HG03095 (cell line): ENCODE results near the gene CADPS.

Experiments used
- ATAC-seq: cut with Tn5 transposase; IDR thresholded peaks from one replicate; pipeline ENCODE4 v1.9.1; 2021; ENCODE audit warnings: moderate library complexity; ENCODE audit not compliant: unreplicated experiment

Gene CADPS

DNA sequence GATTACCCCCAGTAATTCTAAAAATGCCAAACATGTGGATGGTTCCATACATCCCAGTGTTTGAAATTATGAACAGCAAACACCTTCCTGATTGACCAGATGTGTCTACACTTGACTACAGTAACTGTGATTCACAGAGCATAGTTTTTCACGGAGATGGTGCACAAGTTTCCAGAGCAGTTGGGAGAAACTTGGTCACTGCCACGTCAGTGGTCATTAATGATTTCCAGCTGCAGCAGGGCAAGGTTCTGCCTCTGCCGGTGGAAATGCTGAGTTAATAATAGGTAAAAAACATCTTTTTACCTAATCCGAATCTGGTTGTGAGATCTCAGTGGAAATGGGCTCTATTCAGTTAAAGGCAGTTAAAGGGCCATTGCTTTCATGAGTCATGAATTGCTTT lies 347.7 kb downstream of the CADPS start:
- no peak for ATAC-seq

DNA sequence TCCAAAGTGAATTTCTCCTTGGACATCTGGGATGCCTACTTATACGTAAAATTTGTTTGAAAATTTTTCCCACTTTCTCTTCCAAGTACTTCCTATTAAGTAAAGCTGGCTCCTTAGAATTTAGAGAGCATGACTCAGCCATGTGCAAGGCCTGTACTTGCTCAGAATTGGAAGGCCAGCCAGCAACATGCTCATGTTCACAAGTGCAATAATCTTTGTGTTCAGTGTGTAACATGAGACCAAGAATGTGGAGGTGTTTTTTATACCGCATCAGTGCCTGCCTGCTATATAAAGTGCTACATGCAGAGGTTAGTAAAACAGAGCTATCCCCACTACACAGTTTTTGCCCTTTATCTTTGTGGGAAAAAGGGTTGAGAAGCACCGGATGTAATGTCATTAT lies 349.9 kb downstream of the CADPS start:
- no peak for ATAC-seq

DNA sequence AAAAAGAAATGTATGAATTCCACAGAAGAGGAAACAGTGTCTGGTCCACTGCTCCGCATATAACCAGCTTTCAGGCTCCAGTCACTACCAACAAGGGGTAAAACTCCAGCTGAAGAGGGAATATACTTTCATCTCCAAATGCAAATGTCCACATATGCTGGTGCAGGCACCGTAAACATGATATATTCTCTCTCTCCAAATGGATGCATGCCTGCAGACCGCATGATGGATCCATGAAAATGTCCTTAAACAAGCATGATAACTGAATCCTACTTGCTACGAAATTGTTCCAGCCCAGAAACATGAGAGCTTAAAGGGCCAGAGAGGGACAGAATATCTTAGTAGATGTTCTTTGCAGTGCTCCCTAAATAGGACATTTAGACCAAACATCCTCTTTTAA lies 351.5 kb downstream of the CADPS start:
- ATAC-seq: no peak

DNA sequence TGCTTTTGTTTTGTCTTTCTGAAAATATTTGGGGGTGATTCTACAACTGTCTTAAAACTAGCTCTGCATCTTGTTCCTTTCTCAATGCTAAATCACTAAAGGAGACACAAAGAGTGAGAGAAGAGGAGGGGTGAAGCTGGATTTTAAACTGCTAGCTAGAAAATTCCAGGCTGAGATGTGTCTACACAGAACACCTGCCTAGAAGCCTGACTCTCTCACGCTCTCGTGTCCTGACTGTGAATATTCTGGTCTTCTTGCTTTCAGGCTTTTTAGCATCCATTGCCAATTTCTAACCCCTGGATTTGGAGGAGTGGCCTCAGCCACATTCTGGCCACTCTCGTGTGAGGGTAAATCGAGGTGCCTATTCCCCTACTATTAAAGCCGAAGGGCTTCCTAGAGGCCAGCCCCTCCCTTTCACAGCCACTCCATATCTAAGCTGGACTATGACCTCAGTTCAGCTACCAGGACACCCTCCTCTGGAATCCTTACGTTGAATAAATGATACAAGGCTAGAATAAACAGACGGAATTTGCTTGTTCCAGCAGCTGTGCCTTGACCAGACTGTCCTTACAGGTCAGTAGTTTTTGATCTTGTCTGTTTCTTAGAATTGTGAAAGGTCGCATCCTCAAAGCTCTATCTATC lies 353.6 kb downstream of the CADPS start:
- no peak for ATAC-seq

DNA sequence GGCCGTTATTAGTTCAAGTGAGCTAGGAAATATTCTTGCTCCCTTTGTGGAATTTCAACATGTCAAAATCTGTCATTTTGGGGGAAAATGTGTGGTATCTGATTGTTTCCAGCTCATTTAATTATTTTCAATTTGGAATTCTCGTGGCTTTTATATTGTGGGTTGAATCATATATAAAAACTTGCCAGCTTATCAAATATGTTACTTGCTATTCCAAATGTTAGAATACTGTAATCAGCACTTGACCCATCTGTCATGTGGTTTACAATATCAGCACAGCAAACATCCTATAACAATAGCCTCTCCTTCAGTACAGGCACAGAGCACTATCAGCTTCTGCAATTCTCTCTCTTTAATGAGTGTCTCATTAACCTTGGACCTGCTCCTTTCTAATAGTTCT lies 371.7 kb downstream of the CADPS start:
- no peak for ATAC-seq

DNA sequence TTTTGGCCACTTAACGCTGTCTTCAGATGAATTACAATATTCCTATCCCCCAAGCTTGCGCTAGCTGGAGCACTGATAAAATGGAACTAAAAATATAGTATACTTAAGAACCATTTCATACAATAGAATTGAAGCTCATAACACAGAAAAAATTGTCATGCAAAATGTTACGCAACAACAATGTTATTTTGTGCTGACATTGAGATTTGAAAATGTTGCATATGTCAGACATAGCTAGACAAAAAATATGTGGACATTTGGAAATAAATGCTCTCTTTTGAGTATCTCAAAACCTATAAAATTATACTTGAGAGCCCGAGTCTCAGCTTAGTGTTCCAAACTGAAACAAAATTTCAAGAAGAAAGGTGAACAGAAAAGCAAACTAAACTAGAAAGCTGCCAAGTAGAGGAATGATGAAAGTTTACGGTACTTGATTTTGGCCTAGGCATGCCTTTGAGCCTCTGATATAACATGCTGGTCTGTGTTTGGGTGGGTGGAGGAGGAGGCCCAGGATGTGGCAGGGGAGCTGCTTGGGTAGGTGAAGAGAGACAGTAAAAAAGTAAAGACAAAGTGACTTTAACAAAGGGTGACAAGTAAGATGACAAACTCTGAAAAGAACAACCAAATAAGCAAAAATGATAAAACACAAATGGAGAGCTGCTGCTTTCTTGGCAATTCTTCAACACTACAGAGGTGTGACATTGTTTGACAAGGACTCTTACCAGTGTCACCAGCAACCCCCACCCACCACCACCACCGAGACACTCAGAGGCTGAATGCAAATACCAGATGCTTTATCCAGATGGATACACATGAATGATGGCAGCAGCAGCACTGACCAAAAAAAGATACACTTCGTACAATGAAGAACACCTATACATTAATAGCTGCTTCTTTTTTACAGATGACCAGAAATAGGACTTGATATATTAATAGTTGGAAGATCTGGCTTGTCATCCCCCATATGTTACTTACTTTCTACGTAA lies 372.6 kb downstream of the CADPS start:
- ATAC-seq: no peak

DNA sequence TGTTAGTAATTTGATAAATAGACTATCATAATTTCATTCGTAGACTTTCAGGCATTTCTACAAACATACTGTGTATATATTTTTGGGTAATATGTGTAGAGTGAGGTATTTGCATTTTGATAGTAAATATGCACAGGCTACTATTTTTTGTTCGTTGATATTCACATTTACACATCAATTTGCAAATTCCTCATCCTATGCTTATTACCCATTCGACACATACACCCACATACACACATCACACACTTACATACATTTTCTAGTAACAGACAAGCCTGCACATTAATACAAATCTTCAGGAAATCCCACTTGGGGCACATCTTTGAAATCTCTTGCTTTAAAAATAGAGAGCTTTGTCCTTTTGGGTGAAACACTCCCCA lies 373.9 kb downstream of the CADPS start:
- ATAC-seq: no peak

DNA sequence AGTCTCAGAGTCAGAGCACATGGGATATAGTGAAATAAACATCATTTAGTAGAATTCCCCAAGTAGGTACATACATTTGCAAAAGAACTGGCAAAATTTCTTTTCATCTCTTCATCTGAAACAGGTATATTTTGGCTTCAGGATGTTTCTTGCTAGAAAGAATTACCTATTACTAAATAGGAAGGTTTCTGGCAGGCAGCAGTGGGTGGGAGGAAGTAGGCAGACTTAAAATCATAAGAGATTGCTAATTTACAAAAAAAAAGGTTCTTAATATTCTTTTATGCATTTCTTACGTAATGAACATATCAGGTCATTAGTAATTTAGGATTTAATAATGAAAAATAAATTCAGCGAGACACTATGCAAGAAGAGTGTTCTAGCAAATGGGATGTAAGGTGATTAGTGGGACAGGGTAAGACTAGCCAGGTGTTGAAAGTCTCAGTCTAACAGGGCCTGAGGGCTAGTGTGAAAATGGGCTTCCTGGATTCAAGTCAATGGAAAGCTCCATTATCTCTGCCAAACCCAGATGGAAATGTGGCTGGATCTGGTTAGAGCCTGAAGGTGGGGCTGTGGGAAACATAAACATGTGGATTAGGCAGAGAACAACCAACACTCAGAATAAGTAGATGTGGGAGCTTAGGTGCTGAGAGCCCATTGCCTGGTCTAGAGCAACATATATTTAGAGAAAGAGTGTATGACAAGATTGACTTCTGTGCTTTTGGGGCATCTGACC lies 374.5 kb downstream of the CADPS start:
- ATAC-seq: no peak

DNA sequence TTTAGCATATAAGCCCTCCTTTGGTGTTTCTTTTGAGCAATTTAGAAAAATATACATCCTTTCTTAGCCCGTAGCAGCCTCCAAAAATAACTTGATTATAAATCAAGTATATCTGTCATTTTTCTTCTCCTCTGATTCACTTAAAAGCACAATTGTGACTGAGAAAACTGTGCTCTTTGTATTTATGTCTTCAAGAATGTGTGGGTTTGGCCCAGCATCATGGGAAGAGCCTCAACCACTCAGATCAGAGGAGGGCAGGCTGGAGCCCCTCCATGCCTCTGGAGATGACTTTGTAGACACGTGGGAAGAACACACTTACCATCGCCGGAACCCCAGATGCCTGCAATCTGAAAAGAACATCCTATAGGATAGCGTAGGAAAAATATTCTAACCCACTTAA lies 378.1 kb downstream of the CADPS start:
- ATAC-seq: no peak

DNA sequence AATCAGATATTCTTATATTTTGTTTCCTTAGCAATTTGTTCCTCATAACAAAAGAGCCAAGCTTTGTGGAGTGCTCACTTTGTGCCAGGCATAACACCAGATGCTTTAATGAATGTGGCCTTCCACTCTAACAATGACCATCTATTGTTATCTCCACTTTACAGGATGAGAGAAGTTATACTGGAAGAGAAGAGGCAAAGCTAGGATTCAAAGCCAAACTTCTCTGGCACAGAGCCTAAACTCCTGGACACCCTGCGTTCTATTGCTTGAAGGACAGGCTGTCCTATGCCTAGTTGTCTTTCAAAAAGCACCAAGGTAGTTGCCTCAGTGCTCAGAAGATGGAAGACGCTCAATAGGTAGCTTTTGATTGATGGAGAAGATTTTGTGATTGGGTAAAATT lies 378.7 kb downstream of the CADPS start:
- ATAC-seq: no peak

DNA sequence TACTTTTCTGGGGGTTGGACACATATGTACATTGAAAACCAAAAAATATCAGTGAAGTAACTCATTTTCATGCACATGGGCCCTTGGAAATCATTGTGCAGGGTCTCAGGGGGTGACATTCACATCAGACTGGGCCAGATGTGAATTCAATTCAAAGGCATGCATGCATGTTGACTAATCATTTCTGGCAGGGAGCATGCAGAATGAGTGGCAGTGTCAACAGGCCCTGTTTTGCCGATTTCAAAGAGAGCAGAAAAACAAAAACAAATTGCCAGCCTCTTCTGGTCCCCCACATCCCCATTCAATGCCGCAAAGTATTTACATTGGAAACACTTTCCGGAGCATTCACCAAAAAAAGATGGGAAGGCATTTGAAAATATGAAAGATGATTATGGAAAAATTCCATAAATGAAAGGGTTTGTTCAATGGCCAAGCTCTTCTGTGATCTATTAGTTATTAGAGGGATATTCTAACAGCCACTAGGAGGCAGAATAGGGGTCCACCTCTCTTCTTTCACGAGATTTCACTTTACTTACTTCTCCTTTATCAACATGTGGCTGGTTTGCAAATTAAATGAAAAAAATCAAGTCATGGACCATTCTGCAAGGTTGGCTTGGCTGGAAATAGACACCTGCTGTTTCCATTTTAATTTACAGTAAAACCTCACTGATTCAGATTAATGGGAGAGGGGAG lies 382.0 kb downstream of the CADPS start:
- ATAC-seq: no peak

DNA sequence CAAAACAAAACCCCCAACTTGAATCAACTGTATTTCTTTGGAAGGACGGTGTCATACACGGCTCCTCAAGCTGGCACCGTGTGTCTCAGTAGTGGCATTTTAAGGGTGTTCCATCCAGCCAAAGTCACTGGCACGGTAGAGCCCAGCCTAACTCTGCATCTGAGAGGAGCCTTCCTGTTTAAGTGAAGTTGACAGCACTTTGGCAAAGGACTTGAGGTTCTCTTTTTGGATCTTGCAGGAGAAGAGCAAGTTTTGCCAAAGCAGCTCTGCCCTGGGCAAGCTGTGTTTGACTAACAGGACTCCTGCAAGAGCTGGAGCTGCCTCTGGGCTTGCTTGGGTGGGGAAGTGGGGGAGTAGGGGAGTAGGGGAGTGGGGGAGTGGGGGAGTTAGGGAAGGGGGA lies 392.3 kb downstream of the CADPS start:
- ATAC-seq: no peak

DNA sequence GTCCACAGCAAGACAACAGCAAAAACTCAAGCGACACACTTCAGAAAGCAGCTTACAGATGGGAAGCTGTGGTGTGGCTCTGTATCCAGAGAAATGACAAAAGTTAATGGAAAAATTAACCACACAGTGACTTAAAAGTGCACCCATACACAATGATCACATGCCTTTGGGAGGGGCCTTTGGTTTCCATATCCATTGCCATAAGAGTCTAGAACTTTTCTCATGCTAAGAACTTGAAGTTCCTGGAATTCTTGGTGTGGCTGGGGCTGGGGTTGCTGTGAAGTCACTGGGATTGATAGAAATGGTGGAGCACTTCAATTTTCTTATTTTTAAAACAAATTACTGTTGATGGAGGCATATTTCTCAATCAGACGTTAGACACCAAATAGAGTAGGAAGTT lies 393.3 kb downstream of the CADPS start:
- no peak for ATAC-seq

DNA sequence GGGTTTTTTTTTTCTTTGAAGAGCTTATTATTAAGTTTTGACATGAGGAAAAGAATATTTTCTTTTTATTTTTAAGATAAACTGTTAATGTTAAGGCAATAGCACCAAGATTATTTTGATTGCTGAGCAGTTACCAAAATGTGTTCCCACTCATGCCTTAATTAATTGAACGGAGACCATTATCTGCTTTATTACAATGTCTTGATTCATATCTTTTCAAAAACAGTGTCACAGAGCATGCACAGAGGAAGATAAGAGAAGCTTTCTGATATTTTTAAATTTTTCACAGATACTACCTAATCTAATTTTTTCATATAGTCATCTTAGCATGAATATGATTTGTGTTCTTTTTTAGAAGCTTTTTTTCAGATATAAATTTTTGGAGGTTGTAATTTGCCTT lies 395.2 kb downstream of the CADPS start:
- ATAC-seq: no peak

DNA sequence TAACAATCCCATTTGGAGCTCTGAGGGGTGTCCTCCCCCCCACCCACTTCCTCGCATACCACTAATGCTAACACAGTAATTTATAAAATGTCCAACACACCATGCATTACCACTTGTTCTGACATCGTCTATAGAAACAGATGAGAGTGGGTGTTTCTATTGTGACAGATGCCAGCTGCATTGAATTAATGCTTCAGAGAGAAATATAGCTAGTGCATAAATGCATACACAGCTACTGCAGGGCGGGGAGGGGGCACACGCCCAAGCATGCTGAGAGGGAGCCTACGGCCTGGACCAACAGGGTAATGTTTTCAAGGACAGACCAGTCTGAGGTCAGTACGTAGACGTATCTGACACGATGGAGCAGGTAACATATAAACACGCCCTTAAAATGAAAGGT lies 395.9 kb downstream of the CADPS start:
- no peak for ATAC-seq

DNA sequence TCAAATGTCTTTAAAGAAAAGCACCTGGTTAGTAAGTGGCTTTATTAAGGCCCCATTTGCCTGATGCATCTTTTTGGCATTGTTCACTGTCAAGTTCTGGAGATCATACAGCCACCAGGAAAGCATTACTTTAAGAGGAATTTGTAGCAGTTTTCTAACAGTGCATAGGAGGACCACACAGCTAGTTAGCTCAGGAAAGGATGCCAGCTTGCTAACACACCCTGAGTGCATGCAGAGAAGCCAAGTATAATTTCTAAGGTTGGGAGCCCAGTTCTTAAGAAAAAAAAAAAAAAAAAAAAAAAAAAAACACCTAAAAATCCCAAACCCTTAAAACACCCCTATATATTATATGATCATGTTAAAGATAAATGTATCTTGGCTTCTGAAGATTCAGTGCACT lies 399.9 kb downstream of the CADPS start:
- no peak for ATAC-seq

DNA sequence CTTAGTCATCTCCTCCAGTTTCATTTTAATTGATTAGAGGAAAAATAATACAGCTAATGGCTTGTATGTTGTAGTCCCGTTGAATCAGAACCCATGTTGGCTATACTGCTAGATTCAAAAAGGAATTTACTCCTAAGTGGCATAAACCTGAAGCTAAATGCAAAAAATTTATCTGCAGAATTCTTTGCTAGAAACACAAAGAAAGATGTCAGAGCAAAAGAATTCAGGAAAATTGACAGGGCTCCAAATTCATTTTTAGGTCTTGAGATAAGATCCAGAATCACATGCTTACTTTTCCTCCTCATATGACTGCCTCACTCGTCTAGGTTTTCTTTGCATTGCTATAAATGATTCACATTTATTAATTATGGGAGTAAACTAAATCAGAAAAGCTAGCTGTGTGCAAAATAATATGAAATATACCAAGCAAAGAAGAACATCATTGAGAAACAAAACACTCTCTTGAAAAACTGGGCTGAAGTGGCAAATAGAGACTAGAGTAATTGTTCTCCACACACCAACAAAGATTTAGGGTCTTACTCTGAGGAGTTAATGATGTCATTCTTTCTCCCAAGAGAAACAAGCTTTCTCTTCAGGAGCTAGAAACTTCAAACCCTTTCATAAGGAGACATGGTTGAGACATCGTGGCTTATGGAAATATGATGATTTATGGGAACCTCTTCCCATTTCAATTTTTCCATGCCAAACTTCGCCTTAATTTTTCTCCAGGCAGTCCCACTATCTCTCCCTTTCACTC lies 407.1 kb downstream of the CADPS start:
- no peak for ATAC-seq

DNA sequence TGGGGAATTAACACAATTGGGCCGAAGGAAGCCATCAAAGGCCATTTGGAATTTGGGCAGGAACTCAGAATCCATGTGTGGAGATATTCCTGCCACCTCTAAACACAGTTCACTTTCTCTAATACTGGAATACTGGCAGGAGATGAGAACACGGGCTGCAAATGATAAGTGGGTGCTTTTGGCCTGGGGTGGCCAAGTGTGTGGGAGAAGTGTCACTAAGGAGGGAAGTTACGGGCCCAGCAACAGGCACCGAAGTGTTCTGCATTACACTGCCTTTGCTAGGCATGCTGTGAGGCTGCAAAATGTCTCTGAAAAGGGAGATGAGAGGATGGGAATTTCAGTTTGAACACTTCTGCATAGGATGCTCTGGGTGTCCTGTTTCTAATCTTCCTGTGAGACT lies 412.4 kb downstream of the CADPS start:
- ATAC-seq: no peak

DNA sequence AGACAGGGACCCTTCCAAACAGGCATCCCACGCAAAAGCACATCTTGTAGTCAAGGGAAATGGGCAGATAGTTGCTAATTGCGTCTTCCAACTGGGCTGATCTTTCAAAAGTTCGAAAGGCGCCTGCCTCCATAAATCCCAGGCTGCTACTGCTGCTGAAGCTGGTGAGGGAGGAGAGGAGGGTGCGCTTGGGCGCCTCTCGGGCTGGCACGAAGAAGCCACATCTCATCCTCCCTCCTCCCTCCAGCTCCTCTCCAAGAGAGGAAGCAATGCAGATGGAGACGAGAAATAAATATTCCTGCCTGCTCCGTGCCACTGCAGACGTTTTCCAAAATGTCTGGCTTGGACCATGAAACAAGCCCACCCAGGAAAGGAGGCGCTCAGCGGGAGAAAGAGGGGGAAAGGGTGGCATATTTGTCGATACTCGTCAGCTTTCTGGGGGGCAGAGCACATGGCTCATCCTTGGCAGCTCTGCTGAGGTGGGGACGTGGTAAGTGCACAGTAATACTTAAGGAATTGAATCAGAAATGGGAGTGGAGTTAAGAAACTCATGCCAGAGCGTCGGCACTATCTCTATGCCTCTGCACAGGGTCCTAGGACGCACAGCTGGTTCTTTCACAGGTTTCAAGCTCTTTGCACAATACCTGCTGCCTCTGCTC lies 413.0 kb downstream of the CADPS start:
- no peak for ATAC-seq

DNA sequence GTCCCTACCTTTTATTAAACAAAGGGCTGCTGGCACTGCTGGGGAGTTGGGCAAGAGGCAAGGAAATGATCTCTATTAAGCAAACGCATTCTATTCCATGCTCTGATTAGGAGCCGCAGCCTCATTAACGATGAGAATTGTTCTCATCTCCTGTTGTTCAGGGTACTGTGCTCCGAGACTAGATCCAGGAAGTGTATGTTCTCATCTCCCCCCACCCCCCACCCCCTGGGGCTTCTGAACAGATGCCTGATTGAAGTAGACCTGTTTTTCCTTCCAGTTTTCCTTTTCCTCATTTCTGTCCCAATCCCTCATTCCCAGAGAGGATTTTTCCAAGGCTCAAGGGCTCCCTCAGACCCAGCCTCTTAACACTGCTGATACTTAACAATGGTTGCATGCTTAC lies 420.3 kb downstream of the CADPS start:
- no peak for ATAC-seq
